Spleen (tissue), 11 donors: ENCODE results near the gene ZDHHC11B. TPM values are rescaled to one million over a fixed set of nuclear protein-coding genes. Genes with fewer than 3 reads are reported as not detected.
"Not testable (repeated sequence)": the region's sequence is repeated elsewhere in the genome, so short reads cannot be mapped to it uniquely, and the experiment has no call there.

Experiments used
- DNase-seq: peaks from one replicate; pipeline ENCODE4 v3.0.0-alpha.2; 2020
- H3K27ac ChIP-seq, 8 donors: fragments of 200-600 bp; sonication (generic) in 7 of 8; 1 replicate in 4 of 8; 2 replicates in 4 of 8; pipeline versions ENCODE4 v1.5.0 to v1.8.0; 2016 to 2021; ENCODE audit warnings: inconsistent platforms in 4 of 8, mild to moderate bottlenecking in 4 of 8, moderate library complexity in 1 of 8
- H3K27me3 ChIP-seq, 7 donors: fragments of 200-600 bp; sonication (generic) in 6 of 7; replicated peaks in 1 of 7; 1 replicate in 4 of 7; 2 replicates in 3 of 7; pipeline versions ENCODE4 v1.5.0 to v1.8.0; 2016 to 2021; ENCODE audit warnings: inconsistent platforms in 3 of 7, mild to moderate bottlenecking in 1 of 7
- H3K36me3 ChIP-seq, 6 donors: fragments of 200-600 bp; sonication (generic) in 5 of 6; 1 replicate in 4 of 6; 2 replicates in 2 of 6; pipeline versions ENCODE4 v1.5.0 to v1.8.0; 2016 to 2021; ENCODE audit warnings: inconsistent platforms in 2 of 6
- H3K4me1 ChIP-seq, 6 donors: fragments of 200-600 bp; sonication (generic) in 5 of 6; 1 replicate in 3 of 6; 2 replicates in 3 of 6; pipeline versions ENCODE4 v1.5.0 to v1.8.0; 2016 to 2021; ENCODE audit warnings: inconsistent platforms in 3 of 6
- H3K4me3 ChIP-seq, 8 donors: fragments of 200-600 bp; sonication (generic) in 7 of 8; 1 replicate in 4 of 8; 2 replicates in 4 of 8; pipeline versions ENCODE4 v1.5.0 to v1.8.0; 2016 to 2021; ENCODE audit warnings: inconsistent platforms in 4 of 8, mild to moderate bottlenecking in 4 of 8, moderate library complexity in 2 of 8
- H3K9me3 ChIP-seq, 8 donors: fragments of 200-600 bp; sonication (generic) in 7 of 8; 1 replicate in 4 of 8; 2 replicates in 4 of 8; pipeline versions ENCODE4 v1.5.0 to v1.8.0; 2016 to 2021; ENCODE audit warnings: inconsistent platforms in 4 of 8
- POLR2A ChIP-seq, 3 donors: fragments of 450-650 bp; IDR thresholded peaks; one replicate each; pipeline ENCODE4 v1.5.1; 2017; ENCODE audit warnings: antibody characterized with exemption in 3 of 3, mild to moderate bottlenecking in 1 of 3
- POLR2AphosphoS5 ChIP-seq, 3 donors: sonication (generic); formaldehyde crosslinking; IDR thresholded peaks; one replicate each; pipeline ENCODE4 v1.5.1; 2017; ENCODE audit warnings: antibody characterized with exemption in 3 of 3
- WGBS, 5 donors: extraction: QIAGEN DNeasy Blood & Tissue Kit in 3 of 5; methylation state at CpG; one replicate each; pipeline versions ENCODE4 v1.1.5 to v1.1.7; 2013 to 2018; 5-methylcytosine and 5-hydroxymethylcytosine counted together
- intact Hi-C: fragments of 100-400 bp; cut with DNase I; formaldehyde crosslinking; loops from one replicate; pipeline ENCODE4 v1.15.0; 2023; ENCODE audit warnings: low total_unique reads
- polyA plus RNA-seq, 3 donors: library from polyadenylated mRNA; stranded (reverse); fragments of 200-250 nt; gene quantifications; one replicate each; pipeline ENCODE4 v1.2.1, GENCODE V29; 2013
- total RNA-seq, 7 donors: library from RNA; depleted of rRNA in 3 of 7; stranded (reverse); fragments of >200 nt in 3 of 7; fragmentation: NEBNext Ultra II Directional in 4 of 7; extraction: Animal tissue kit (Norgen Biotek cat#: 25700) in 4 of 7; gene quantifications; one replicate each; pipeline versions ENCODE4 v1.1.0 to v1.2.1, GENCODE V29; 2016 to 2021
- TF ChIP-seq, protein P1 (sequence below), 11 experiments: fragments of 200-600 bp in 7 of 11; fragments of 450-650 bp in 4 of 11; sonication (generic) in 4 of 11; IDR thresholded peaks in 8 of 11; conservative IDR thresholded peaks in 3 of 11; 1 replicate in 7 of 11; 2 replicates in 4 of 11; pipeline versions ENCODE4 v1.4.0 to v1.8.0; 2016 to 2021; ENCODE audit warnings: antibody characterized with exemption in 11 of 11, inconsistent platforms in 4 of 11, mild to moderate bottlenecking in 1 of 11
- donor health status: healthy with polysubstance abuse.
- donor health status: DM: no; HTN: no; CAD: no; lungs with moderate emphysema.
- donor health status: DM: no; HTN: no; CAD: no.
- donor health status: Bipolar disorder and iron deficiency.
- donor health status: healthy.
- donor health status: DM: no; HTN: no; CAD: no.
- donor health status: DM: yes; HTN: yes; CAD: no.

Gene ZDHHC11B
- total and polyA plus RNA-seq, 10 donors, result 0.97 to 74.3 (median 4.7) TPM

DNA sequence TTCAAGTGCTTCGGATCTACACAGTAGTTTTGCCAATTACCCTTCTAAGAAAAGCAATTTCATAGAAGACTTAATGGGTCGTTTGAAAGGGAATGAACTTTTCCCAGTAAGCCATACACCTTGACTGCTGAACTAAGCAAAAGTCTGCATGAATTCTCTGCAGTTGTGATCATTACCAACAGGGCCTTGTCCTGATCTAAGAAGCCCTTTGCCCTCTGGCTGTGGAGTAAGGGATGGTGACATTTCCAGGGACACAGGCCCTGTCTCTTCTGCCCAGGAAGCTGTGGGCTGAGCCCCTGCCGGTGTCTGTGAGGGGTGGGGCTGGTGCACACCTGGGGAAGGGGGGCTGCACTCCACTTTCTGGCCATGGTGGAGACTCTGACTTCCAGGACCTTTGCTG lies 35.7 kb upstream of the ZDHHC11B start:
- intact Hi-C loops, result no loop called here
- H3K4me1 ChIP-seq, result no peaks in the 10 kb centered on the region
- DNase-seq, result no peak
- peaks cover 0 to 11% (median 6%) of the 10 kb centered on the region in 8 donors for H3K9me3 ChIP-seq
- H3K27me3 ChIP-seq, result no peaks in the 10 kb centered on the region
- no peak for TF ChIP-seq POLR2AphosphoS5 (IDR thresholded peaks at IDR 0.05)
- TF ChIP-seq POLR2A (IDR thresholded peaks at IDR 0.05), result no peak
- TF ChIP-seq, protein P1, sequence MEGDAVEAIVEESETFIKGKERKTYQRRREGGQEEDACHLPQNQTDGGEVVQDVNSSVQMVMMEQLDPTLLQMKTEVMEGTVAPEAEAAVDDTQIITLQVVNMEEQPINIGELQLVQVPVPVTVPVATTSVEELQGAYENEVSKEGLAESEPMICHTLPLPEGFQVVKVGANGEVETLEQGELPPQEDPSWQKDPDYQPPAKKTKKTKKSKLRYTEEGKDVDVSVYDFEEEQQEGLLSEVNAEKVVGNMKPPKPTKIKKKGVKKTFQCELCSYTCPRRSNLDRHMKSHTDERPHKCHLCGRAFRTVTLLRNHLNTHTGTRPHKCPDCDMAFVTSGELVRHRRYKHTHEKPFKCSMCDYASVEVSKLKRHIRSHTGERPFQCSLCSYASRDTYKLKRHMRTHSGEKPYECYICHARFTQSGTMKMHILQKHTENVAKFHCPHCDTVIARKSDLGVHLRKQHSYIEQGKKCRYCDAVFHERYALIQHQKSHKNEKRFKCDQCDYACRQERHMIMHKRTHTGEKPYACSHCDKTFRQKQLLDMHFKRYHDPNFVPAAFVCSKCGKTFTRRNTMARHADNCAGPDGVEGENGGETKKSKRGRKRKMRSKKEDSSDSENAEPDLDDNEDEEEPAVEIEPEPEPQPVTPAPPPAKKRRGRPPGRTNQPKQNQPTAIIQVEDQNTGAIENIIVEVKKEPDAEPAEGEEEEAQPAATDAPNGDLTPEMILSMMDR (IDR thresholded peaks at IDR 0.05 in 8 of 11, conservative IDR thresholded peaks at IDR 0.05 in 3 of 11), result no peak
- H3K27ac ChIP-seq, result no peak overlapping the region
- H3K4me3 ChIP-seq, result no peak overlapping the region
- H3K36me3 ChIP-seq, result no peaks in the 10 kb centered on the region
- 62 to 73% (median 68%) methylated on average over 3 of the region's 3 CpGs; no CpG with 5 or more reads in 1 of the 5 donors for WGBS, 5 donors

DNA sequence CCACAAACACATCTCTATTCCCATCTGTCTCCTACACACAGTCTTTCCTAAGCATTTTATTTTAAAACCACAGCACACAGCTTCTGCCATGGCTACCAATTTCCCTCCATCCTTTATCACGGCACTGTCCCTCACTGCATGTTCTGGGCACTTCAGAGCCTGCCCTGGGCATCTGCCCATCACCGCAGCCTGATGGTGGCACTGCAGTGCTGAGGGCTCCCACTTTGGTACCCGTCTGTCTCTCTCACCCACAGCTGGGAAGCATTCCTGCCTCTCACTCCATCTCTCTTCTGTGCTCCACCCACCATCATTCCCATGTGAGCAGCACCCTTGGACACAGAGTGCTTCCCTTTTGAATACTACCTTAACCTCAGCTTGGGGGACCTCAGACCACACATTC lies 34.5 kb upstream of the ZDHHC11B start:
- H3K27me3 ChIP-seq, result no peaks in the 10 kb centered on the region
- TF ChIP-seq, protein P1 (IDR thresholded peaks at IDR 0.05 in 8 of 11, conservative IDR thresholded peaks at IDR 0.05 in 3 of 11), result no peak
- TF ChIP-seq POLR2A (IDR thresholded peaks at IDR 0.05), result no peak
- no peak for TF ChIP-seq POLR2AphosphoS5 (IDR thresholded peaks at IDR 0.05)
- intact Hi-C loops, result no loop called here
- no peaks in the 10 kb centered on the region for H3K36me3 ChIP-seq
- WGBS, 5 donors, result 85 to 90% (median 89%) methylated on average over 3 of the region's 3 CpGs; no CpG with 5 or more reads in 1 of the 5 donors
- H3K4me3 ChIP-seq, result no peak overlapping the region
- H3K27ac ChIP-seq, result no peak overlapping the region
- DNase-seq, result no peak
- H3K4me1 ChIP-seq, result no peaks in the 10 kb centered on the region
- peaks cover 0 to 14% (median 8%) of the 10 kb centered on the region in 8 donors for H3K9me3 ChIP-seq

DNA sequence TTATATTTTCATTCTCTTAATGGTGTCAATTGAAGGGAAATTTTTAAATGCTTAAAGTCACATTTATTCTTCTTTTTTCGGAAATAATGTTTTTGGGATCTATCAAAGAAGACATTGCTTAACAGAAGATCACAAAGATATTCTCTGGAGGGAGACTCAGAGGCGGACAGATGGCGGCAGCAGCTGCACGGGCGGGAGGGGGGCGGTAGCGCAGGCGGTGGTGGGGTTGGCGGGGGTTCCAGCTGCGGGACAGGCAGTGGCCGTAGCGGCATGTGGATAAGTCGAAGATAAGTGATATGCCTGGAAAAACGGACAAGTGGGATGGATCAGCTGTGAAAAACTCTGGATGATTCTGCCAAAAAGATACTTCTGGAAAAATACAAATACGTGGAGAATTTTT lies 31.6 kb upstream of the ZDHHC11B start:
- H3K9me3 ChIP-seq, result peaks cover 0 to 14% (median 8%) of the 10 kb centered on the region in 8 donors
- H3K36me3 ChIP-seq, result no peaks in the 10 kb centered on the region
- no peaks in the 10 kb centered on the region for H3K27me3 ChIP-seq
- no peak overlapping the region for H3K4me3 ChIP-seq
- H3K27ac ChIP-seq, result no peak overlapping the region
- DNase-seq, result no peak
- intact Hi-C loops, result no loop called here
- H3K4me1 ChIP-seq, result no peaks in the 10 kb centered on the region
- TF ChIP-seq POLR2AphosphoS5 (IDR thresholded peaks at IDR 0.05) (no peak), POLR2A (IDR thresholded peaks at IDR 0.05) (no peak)
- TF ChIP-seq, protein P1 (IDR thresholded peaks at IDR 0.05 in 8 of 11, conservative IDR thresholded peaks at IDR 0.05 in 3 of 11), result no peak
- WGBS, 5 donors, result 90 to 96% (median 95%) methylated on average over 15 of the region's 15 CpGs; no CpG with 5 or more reads in 1 of the 5 donors

DNA sequence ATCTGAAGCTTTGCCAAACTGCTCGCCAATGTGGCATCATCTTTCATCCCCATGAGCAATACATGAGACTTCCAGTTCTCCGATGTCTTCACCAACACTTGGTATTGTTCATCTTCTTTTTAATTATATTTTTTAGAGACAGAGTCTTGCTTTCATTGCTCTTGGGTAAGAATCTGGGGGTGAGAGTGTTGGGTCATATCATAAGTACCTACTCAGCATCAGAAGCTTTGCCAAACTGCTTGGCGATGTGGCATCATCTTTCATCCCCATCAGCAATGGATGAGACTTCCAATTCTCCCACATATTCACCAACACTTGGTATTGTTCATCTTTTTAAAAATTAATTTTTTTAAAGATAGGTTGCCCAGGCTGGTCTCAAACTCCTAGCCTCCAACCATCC lies 30.9 kb upstream of the ZDHHC11B start:
- H3K27ac ChIP-seq, result no peak overlapping the region

DNA sequence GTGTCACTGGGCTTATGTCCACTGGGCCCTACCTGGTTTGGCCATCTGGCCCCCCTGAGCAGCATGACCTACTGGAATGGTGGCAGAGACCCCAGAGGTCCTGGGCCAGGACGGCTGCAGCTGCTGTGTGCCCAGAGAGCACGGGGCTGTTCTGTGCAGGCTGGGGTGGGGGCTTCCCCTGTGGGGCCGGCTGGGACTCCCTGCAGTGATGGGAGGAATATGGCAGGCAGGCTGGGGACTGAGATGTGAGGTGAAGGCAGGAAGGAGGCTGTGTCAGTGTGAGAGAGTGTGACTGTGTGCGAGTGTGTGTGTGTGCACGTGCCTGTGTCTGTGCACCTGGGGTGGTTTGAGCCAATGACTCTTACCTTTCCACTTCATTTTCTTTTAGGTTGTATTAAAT lies 29.0 kb upstream of the ZDHHC11B start:
- H3K27me3 ChIP-seq, DNase-seq, H3K4me3 ChIP-seq, intact Hi-C loops, H3K36me3 ChIP-seq, H3K4me1 ChIP-seq, H3K27ac ChIP-seq: not testable (repeated sequence)
- peaks cover 0 to 14% (median 8%) of the 10 kb centered on the region in 8 donors for H3K9me3 ChIP-seq
- 81 to 100% (median 85%) methylated on average over 2 to 5 of the region's 5 CpGs; no CpG with 5 or more reads in 1 of the 5 donors for WGBS, 5 donors

More for the DNA sequence above, 30.9 kb upstream of the ZDHHC11B start:
- intact Hi-C loops, result no loop called here
- Histone ChIP-seq H3K36me3 (no peaks in the 10 kb centered on the region), H3K4me1 (no peaks in the 10 kb centered on the region), H3K9me3 (peaks cover 0 to 14% (median 8%) of the 10 kb centered on the region in 8 donors), H3K4me3 (no peak overlapping the region), H3K27me3 (no peaks in the 10 kb centered on the region)
- DNase-seq, result no peak
- TF ChIP-seq POLR2AphosphoS5 (IDR thresholded peaks at IDR 0.05), result no peak
- TF ChIP-seq, protein P1 (IDR thresholded peaks at IDR 0.05 in 8 of 11, conservative IDR thresholded peaks at IDR 0.05 in 3 of 11), result no peak
- no peak for TF ChIP-seq POLR2A (IDR thresholded peaks at IDR 0.05)
- WGBS, 5 donors, result 92 to 96% (median 96%) methylated on average over 3 of the region's 3 CpGs; no CpG with 5 or more reads in 1 of the 5 donors

DNA sequence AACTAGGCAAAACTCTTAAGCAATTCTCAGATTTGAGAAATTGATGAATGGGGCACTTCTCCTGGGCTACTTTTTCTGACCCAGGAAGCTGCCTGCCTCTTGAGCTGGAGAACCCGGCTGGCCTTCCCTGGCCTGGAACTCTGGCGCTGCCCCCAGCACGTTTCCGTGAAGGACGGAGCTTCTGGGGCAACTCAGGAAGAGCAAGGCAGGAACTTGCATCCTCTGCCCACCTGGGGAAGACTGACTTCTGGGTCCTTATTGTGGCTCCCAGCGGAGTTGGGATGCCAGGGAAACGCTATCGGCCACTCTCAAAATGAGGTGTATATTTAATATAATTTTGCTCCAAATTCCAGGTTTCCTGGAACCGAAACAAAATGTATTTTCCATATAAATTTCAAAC lies 26.9 kb upstream of the ZDHHC11B start:
- DNase-seq, intact Hi-C loops, H3K27me3 ChIP-seq, H3K4me1 ChIP-seq, H3K36me3 ChIP-seq, H3K27ac ChIP-seq, H3K4me3 ChIP-seq: not testable (repeated sequence)
- peaks cover 0 to 14% (median 8%) of the 10 kb centered on the region in 8 donors for H3K9me3 ChIP-seq
- WGBS, 5 donors, result 69 to 80% (median 76%) methylated on average over 4 to 8 of the region's 9 CpGs
